EL (cell line): Measurements from ENCODE around the gene ZIC2.

ENCODE experiments used
- DNase-seq: peaks from one replicate; pipeline ENCODE4 v3.0.0-alpha.2; 2016

The ZIC2 gene

GRCh38 chr13:99975626-99976025 lies 6.0 kb upstream of the ZIC2 start:
- no peak for DNase-seq

GRCh38 chr13:99976575-99976974 lies 5.0 kb upstream of the ZIC2 start:
- no peak for DNase-seq

GRCh38 chr13:99977334-99977911 lies 4.2 kb upstream of the ZIC2 start:
- DNase-seq, result no peak

GRCh38 chr13:99977912-99978798 lies 3.4 kb upstream of the ZIC2 start:
- no peak for DNase-seq

GRCh38 chr13:99978799-99979452 lies 2.7 kb upstream of the ZIC2 start:
- DNase-seq, result no peak

GRCh38 chr13:99979453-99980200 lies 2.0 kb upstream of the ZIC2 start:
- no peak for DNase-seq

GRCh38 chr13:99980201-99980823 lies 1.3 kb upstream of the ZIC2 start:
- peak; percentile 67 for DNase-seq

GRCh38 chr13:99980824-99981734 lies 505 bp upstream of the ZIC2 start:
- peak; percentile 50 for DNase-seq

GRCh38 chr13:99982036-99982730 lies 599 bp downstream of the ZIC2 start:
- DNase-seq, result no peak

- DNase-seq, result no peak
Measured at GRCh38 chr13:99982731-99983498, 1.3 kb downstream of the ZIC2 start.

- DNase-seq, result no peak
Measured at GRCh38 chr13:99983499-99984401, 2.2 kb downstream of the ZIC2 start.

GRCh38 chr13:99984461-99985240 lies 3.1 kb downstream of the ZIC2 start:
- no peak for DNase-seq

- no peak for DNase-seq
Measured at GRCh38 chr13:99985241-99985874, 3.8 kb downstream of the ZIC2 start.

- no peak for DNase-seq
Measured at GRCh38 chr13:99985886-99986527, 4.4 kb downstream of the ZIC2 start.

GRCh38 chr13:99986741-99987140 lies 5.2 kb downstream of the ZIC2 start:
- no peak for DNase-seq

- DNase-seq, result no peak
Measured at GRCh38 chr13:99987154-99988019, 5.8 kb downstream of the ZIC2 start.
